Natural killer cell (primary cell): ENCODE data around the gene FNDC3B. TPM values are rescaled to one million over a fixed set of nuclear protein-coding genes. Genes with fewer than 3 reads are reported as not detected.

ENCODE experiments used
- ATAC-seq, 3 donors: fragments of 150-1000 bp in 2 of 3; fragments of 200-7000 bp in 1 of 3; cut with Tn5 transposase; 1 replicate in 1 of 3; 2 replicates in 2 of 3; pipeline ENCODE4 v1.10.0; 2021; ENCODE audit warnings: mild to moderate bottlenecking in 2 of 3, moderate library complexity in 2 of 3
- DNase-seq, 2 donors: peaks; one replicate each; pipeline versions ENCODE4 v3.0.0 to v3.0.0-alpha.2; 2013 to 2021; ENCODE audit warnings: mixed read lengths in 1 of 2
- H3K27ac ChIP-seq: one replicate; pipeline ENCODE4 v1.5.1; 2013; ENCODE audit warnings: mild to moderate bottlenecking, low read length
- H3K27me3 ChIP-seq: one replicate; pipeline ENCODE4 v1.6.1; 2013; ENCODE audit warnings: low read length; ENCODE audit not compliant: control insufficient read depth, insufficient read depth
- H3K36me3 ChIP-seq: one replicate; pipeline ENCODE4 v1.6.1; 2013; ENCODE audit warnings: low read length; ENCODE audit not compliant: control insufficient read depth, insufficient read depth
- H3K4me1 ChIP-seq: one replicate; pipeline ENCODE4 v1.6.1; 2013; ENCODE audit warnings: low read length; ENCODE audit not compliant: control insufficient read depth, insufficient read depth
- H3K4me3 ChIP-seq: one replicate; pipeline ENCODE4 v1.5.1; 2013; ENCODE audit warnings: low read length
- H3K9me3 ChIP-seq: one replicate; pipeline ENCODE4 v1.6.1; 2013; ENCODE audit warnings: low read length; ENCODE audit not compliant: control insufficient read depth, insufficient read depth
- H3K27ac Mint-ChIP-seq, 2 donors: one replicate each; pipeline ENCODE4 v1.8.0; 2022; ENCODE audit warnings: mild to moderate bottlenecking in 2 of 2, mixed read lengths in 2 of 2, moderate library complexity in 1 of 2
- H3K27me3 Mint-ChIP-seq, 2 donors: one replicate each; pipeline ENCODE4 v1.8.0; 2022; ENCODE audit warnings: low read depth in 2 of 2, mixed read lengths in 2 of 2
- H3K36me3 Mint-ChIP-seq: one replicate; pipeline ENCODE4 v1.8.0; 2022; ENCODE audit warnings: mixed read lengths
- H3K4me1 Mint-ChIP-seq, 2 donors: one replicate each; pipeline ENCODE4 v1.8.0; 2022; ENCODE audit warnings: mixed read lengths in 2 of 2
- H3K4me3 Mint-ChIP-seq: one replicate; pipeline ENCODE4 v1.8.0; 2022; ENCODE audit warnings: mild to moderate bottlenecking, moderate library complexity, mixed read lengths
- H3K9me3 Mint-ChIP-seq, 2 donors: one replicate each; pipeline ENCODE4 v1.8.0; 2022; ENCODE audit warnings: mixed read lengths in 2 of 2
- CTCF ChIP-seq: fragments of 200-600 bp; IDR thresholded peaks from one replicate; pipeline ENCODE4 v1.8.0; 2022; ENCODE audit warnings: antibody characterized with exemption
- WGBS: methylation state at CpG from one replicate; pipeline ENCODE4 v1.1.7; 2013; ENCODE audit warnings: missing lambda C conversion rate; ENCODE audit not compliant: insufficient coverage; 5-methylcytosine and 5-hydroxymethylcytosine counted together
- intact Hi-C: fragments of 100-400 bp; cut with micrococcal nuclease; formaldehyde crosslinking; loops from one replicate; pipeline ENCODE4 v1.14.2; 2022
- total RNA-seq, 4 donors: library from RNA; stranded (reverse); fragments of 120-200 nt in 1 of 4; gene quantifications; one replicate each; pipeline versions ENCODE4 v1.2.3 to v1.2.4, GENCODE V29; 2013 to 2022

The FNDC3B gene
- total RNA-seq, 3 donors from 2014 or later (not counting 1 experiment from before 2014, with no cell fraction given) = 154 to 214 (median 206) TPM

- ATAC-seq = no peak
- no peaks in the 10 kb centered on the region for H3K27me3 ChIP-seq
- Mint-ChIP-seq H3K9me3 (no peaks in the 10 kb centered on the region), H3K4me3 (no peak overlapping the region), H3K4me1 (peaks cover 21 to 25% of the 10 kb centered on the region in 2 donors), H3K27ac (peak overlapping the region in 1 of 2 donors; percentile 23), H3K27me3 (no peaks in the 10 kb centered on the region), H3K36me3 (peaks cover 12% of the 10 kb centered on the region)
- H3K4me1 ChIP-seq = no peaks in the 10 kb centered on the region
- 50% methylated on average over 1 of the region's 2 CpGs for WGBS
- TF ChIP-seq CTCF = no peak
- DNase-seq = no peak
- H3K27ac ChIP-seq = no peak overlapping the region
- no peak overlapping the region for H3K4me3 ChIP-seq
- no peaks in the 10 kb centered on the region for H3K9me3 ChIP-seq
- H3K36me3 ChIP-seq = peaks cover 30% of the 10 kb centered on the region
- intact Hi-C loops = no loop called here
Measured at GRCh38 chr3:172321035-172321434, 281.7 kb downstream of the FNDC3B start.

GRCh38 chr3:172323894-172324610, 284.7 kb downstream of the FNDC3B start:
- TF ChIP-seq CTCF = no peak
- Histone ChIP-seq H3K9me3 (no peaks in the 10 kb centered on the region), H3K4me1 (no peaks in the 10 kb centered on the region), H3K27me3 (no peaks in the 10 kb centered on the region), H3K27ac (no peak overlapping the region), H3K4me3 (no peak overlapping the region), H3K36me3 (peaks cover 26% of the 10 kb centered on the region)
- DNase-seq (no peak), ATAC-seq (no peak)
- no peaks in the 10 kb centered on the region for H3K9me3 Mint-ChIP-seq
- H3K4me3 Mint-ChIP-seq = no peak overlapping the region
- intact Hi-C loops = no loop called here
- WGBS = 88% methylated on average over 10 of the region's 10 CpGs
- peak overlapping the region; percentile 35 to 61 for H3K27ac Mint-ChIP-seq
- no peaks in the 10 kb centered on the region for H3K27me3 Mint-ChIP-seq
- H3K4me1 Mint-ChIP-seq = peaks cover 18 to 30% of the 10 kb centered on the region in 2 donors
- peaks cover 18% of the 10 kb centered on the region for H3K36me3 Mint-ChIP-seq

- H3K27me3 ChIP-seq = no peaks in the 10 kb centered on the region
- H3K36me3 ChIP-seq = peaks cover 30% of the 10 kb centered on the region
- no peak overlapping the region for H3K27ac ChIP-seq
- H3K9me3 Mint-ChIP-seq = no peaks in the 10 kb centered on the region
- no peaks in the 10 kb centered on the region for H3K27me3 Mint-ChIP-seq
- WGBS = 96% methylated on average over 7 of the region's 7 CpGs
- no peak overlapping the region for H3K4me3 ChIP-seq
- ATAC-seq = no peak
- no peak for DNase-seq
- H3K27ac Mint-ChIP-seq = peak overlapping the region; percentile 30 to 61
- H3K4me3 Mint-ChIP-seq = no peak overlapping the region
- no peaks in the 10 kb centered on the region for H3K9me3 ChIP-seq
- no peaks in the 10 kb centered on the region for H3K4me1 ChIP-seq
- peaks cover 24% of the 10 kb centered on the region for H3K36me3 Mint-ChIP-seq
- intact Hi-C loops = no loop called here
- peaks cover 17 to 24% of the 10 kb centered on the region in 2 donors for H3K4me1 Mint-ChIP-seq
- TF ChIP-seq CTCF = no peak
Measured at GRCh38 chr3:172324611-172325203, 285.3 kb downstream of the FNDC3B start.
